H1 (cell line): ENCODE results near the gene COL25A1. TPM values are rescaled to one million over a fixed set of nuclear protein-coding genes. Genes with fewer than 3 reads are reported as not detected.

ENCODE experiments used
- EGR1 ChIP-seq: IDR thresholded peaks from 2 replicates; pipeline ENCODE4 v1.6.1; 2011; ENCODE audit warnings: low read depth, low read length, borderline replicate concordance
- POLR2AphosphoS5 ChIP-seq: IDR thresholded peaks from 2 replicates; pipeline ENCODE4 v1.6.1; 2011; ENCODE audit warnings: low read depth, low read length
- SIX5 ChIP-seq: IDR thresholded peaks from 2 replicates; pipeline ENCODE4 v1.6.1; 2011; ENCODE audit warnings: mild to moderate bottlenecking, low read depth, low read length
- polyA plus RNA-seq, 7 experiments: library from polyadenylated mRNA; depleted of rRNA in 3 of 7; stranded (reverse) in 5 of 7; unstranded in 2 of 7; fragments of >200 nt in 5 of 7; fragments of 200-250 nt in 2 of 7; gene quantifications; 1 replicate in 5 of 7; 2 replicates in 1 of 7; 4 replicates in 1 of 7; pipeline versions ENCODE4 v1.2.1 to v1.2.3, GENCODE V29; 2011 to 2013; ENCODE audit warnings: missing spikeins in 2 of 7, mixed read lengths in 2 of 7
- total RNA-seq: library from RNA; stranded (reverse); fragmentation: NEBNext Ultra II Directional; extraction: Animal tissue kit (Norgen Biotek cat#: 25700); gene quantifications from 2 replicates; pipeline ENCODE4 v1.2.1, GENCODE V29; 2021

The COL25A1 gene
- total and polyA plus RNA-seq, 2 of the 8 experiments (the other 6 are each of a cell fraction or from before 2014, with no cell fraction given): 1.1 to 8.3 TPM

DNA sequence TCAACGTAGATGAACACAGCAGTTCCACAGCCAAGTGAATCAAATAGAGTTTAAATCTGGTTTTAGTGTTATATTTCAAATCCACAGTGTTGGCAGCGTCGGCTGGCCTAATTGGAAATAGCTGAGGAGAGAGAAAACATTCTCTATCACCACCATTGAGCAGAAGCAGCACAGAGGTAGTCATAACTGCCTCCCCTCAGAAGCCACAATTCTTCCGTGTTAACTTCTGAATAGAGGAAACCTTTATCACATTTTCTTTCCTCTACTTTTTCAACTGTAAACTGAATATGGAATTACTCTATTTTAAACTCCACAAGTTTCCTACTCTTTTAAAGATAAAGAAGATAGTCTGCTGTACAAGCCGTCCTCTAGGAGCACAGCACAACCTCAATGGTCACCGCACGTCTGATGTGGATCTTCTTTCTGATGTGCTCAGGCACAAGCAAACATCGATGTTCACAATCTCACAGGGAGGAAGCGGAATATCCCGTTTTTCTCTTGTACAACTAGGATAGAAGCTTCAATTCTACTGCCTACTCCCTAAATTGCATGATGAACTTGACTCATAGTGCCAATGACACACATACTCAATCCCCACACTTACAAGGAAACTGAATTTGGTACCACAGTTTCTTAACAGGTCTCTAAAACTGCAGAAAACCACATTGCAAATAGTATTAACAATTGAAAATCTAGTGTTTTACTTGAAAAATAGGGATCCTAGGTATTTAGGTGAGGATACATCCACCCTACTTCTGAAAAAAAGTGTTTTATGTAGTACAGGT lies 321.8 kb downstream of the COL25A1 start (continued):
- TF ChIP-seq POLR2AphosphoS5 (no peak), SIX5 (no peak), EGR1 (no peak)
